Fibroblast of villous mesenchyme (primary cell): ENCODE measurements around the gene OGG1. TPM values are rescaled to one million over a fixed set of nuclear protein-coding genes. Genes with fewer than 3 reads are reported as not detected.
A peak's percentile ranks its signal among the peaks of the same experiment; 100 is the strongest.

ENCODE experiments used
- DNase-seq: peaks from one replicate; pipeline ENCODE4 v3.0.0-alpha.2; 2010; ENCODE audit warnings: low read depth
- H3K4me3 ChIP-seq: 2 replicates; pipeline ENCODE4 v1.5.1; 2011; ENCODE audit warnings: low read depth, mild to moderate bottlenecking, low read length
- total RNA-seq: library from RNA; depleted of rRNA; stranded (reverse); fragments of >200 nt; gene quantifications from 2 replicates; pipeline ENCODE4 v1.2.3, GENCODE V29; 2012
- TF ChIP-seq, protein P1 (sequence below): IDR thresholded peaks from 2 replicates; pipeline ENCODE4 v1.5.1; 2012; ENCODE audit warnings: low read depth, mild to moderate bottlenecking, low read length; ENCODE audit not compliant: insufficient read depth

OGG1 gene
- 19.0 and 32.2 TPM in 2 replicates for total RNA-seq

GRCh38 chr3:9749645-9750555 lies at the start of gene OGG1:
Gene OGG1 (plus strand): TSS chr3:9749952. CDS start chr3:9750287, 335 bp downstream.
- H3K4me3 ChIP-seq = peak within 1 kb of the TSS; percentile 86
- peak; percentile 99 for DNase-seq
- TF ChIP-seq, protein P1, sequence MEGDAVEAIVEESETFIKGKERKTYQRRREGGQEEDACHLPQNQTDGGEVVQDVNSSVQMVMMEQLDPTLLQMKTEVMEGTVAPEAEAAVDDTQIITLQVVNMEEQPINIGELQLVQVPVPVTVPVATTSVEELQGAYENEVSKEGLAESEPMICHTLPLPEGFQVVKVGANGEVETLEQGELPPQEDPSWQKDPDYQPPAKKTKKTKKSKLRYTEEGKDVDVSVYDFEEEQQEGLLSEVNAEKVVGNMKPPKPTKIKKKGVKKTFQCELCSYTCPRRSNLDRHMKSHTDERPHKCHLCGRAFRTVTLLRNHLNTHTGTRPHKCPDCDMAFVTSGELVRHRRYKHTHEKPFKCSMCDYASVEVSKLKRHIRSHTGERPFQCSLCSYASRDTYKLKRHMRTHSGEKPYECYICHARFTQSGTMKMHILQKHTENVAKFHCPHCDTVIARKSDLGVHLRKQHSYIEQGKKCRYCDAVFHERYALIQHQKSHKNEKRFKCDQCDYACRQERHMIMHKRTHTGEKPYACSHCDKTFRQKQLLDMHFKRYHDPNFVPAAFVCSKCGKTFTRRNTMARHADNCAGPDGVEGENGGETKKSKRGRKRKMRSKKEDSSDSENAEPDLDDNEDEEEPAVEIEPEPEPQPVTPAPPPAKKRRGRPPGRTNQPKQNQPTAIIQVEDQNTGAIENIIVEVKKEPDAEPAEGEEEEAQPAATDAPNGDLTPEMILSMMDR = no peak

GRCh38 chr3:9700536-9700935 lies 49.2 kb upstream of the OGG1 start:
- TF ChIP-seq, protein P1 = no peak
- DNase-seq = no peak
- H3K4me3 ChIP-seq = no peak overlapping the region

GRCh38 chr3:9701006-9701405 lies 48.7 kb upstream of the OGG1 start:
- no peak overlapping the region for H3K4me3 ChIP-seq
- TF ChIP-seq, protein P1 = no peak
- no peak for DNase-seq

DNA sequence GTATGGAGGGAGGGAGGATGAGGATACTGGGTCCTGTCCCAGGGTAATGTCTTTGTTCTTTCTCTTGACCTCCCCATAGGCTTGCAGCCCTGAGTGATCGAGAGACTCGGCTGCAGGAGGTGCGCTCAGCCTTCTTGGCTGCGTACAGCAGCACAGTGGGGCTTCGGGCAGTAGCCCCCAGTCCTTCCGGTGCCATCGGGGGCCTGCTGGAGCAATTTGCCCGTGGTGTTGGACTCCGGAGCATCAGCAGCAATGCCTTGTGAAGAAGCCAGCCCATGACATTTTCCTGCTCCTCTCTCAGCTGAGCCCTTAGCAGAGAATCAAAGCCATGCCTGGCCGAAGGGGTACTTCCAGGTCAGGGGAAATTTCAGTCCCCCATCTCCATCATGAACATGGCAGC lies 48.0 kb upstream of the OGG1 start:
- no peak overlapping the region for H3K4me3 ChIP-seq
- TF ChIP-seq, protein P1 = no peak
- DNase-seq = no peak

- H3K4me3 ChIP-seq = no peak overlapping the region
- no peak for DNase-seq
- TF ChIP-seq, protein P1 = no peak
Observed at GRCh38 chr3:9703240-9703639, 46.5 kb upstream of the OGG1 start.

DNA sequence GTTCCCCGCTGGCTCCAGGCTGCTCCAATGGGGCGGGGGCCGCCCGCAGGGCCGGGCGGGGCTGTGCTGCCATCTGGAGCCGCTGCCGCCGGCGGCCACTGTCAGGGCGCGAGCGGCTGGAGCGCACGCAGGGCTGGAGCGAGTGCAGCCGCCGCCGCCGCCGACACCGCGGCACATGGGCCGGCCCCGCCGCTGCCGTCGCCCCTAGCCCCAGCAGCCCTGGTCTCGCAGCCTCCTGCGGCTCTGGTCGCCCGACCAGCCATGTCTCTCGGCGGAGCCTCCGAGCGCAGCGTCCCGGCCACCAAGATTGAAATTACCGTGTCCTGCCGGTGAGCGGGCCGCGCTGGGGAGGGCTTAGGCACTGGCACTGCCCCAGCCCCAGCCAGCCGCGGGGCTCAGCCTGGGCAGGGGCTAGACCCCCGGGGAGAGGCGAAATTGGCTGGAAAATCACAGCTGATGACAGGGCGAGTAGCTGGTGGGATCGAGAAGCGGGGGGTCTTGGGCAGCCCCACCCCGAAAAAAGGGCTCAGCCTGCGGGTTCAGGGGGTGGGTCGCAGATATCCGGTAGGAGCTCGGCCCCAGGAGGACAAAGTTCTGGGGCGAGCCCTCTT lies 45.9 kb upstream of the OGG1 start, which contains the start of gene CPNE9:
Gene CPNE9, plus strand, starts transcription at position 98 of the 611 bp plus-strand sequence. Its CDS starts 164 bp downstream, at position 262.
- DNase-seq = no peak
- H3K4me3 ChIP-seq = peak within 1 kb of the TSS; percentile 43
- TF ChIP-seq, protein P1 = no peak
